ENCODE measurements around the gene CCDC88B.

Gene CCDC88B, protein sequence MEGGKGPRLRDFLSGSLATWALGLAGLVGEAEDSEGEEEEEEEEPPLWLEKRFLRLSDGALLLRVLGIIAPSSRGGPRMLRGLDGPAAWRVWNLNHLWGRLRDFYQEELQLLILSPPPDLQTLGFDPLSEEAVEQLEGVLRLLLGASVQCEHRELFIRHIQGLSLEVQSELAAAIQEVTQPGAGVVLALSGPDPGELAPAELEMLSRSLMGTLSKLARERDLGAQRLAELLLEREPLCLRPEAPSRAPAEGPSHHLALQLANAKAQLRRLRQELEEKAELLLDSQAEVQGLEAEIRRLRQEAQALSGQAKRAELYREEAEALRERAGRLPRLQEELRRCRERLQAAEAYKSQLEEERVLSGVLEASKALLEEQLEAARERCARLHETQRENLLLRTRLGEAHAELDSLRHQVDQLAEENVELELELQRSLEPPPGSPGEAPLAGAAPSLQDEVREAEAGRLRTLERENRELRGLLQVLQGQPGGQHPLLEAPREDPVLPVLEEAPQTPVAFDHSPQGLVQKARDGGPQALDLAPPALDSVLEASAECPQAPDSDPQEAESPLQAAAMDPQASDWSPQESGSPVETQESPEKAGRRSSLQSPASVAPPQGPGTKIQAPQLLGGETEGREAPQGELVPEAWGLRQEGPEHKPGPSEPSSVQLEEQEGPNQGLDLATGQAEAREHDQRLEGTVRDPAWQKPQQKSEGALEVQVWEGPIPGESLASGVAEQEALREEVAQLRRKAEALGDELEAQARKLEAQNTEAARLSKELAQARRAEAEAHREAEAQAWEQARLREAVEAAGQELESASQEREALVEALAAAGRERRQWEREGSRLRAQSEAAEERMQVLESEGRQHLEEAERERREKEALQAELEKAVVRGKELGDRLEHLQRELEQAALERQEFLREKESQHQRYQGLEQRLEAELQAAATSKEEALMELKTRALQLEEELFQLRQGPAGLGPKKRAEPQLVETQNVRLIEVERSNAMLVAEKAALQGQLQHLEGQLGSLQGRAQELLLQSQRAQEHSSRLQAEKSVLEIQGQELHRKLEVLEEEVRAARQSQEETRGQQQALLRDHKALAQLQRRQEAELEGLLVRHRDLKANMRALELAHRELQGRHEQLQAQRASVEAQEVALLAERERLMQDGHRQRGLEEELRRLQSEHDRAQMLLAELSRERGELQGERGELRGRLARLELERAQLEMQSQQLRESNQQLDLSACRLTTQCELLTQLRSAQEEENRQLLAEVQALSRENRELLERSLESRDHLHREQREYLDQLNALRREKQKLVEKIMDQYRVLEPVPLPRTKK (N-terminal part only)

GRCh38 chr11:64339754-64340408, at the start of gene CCDC88B:
Gene CCDC88B, plus strand, starts transcription at chr11:64340204. Its CDS starts 63 bp downstream, at chr11:64340267.
- no peak for DNase-seq (ENCODE audit: low spot score)

DNA sequence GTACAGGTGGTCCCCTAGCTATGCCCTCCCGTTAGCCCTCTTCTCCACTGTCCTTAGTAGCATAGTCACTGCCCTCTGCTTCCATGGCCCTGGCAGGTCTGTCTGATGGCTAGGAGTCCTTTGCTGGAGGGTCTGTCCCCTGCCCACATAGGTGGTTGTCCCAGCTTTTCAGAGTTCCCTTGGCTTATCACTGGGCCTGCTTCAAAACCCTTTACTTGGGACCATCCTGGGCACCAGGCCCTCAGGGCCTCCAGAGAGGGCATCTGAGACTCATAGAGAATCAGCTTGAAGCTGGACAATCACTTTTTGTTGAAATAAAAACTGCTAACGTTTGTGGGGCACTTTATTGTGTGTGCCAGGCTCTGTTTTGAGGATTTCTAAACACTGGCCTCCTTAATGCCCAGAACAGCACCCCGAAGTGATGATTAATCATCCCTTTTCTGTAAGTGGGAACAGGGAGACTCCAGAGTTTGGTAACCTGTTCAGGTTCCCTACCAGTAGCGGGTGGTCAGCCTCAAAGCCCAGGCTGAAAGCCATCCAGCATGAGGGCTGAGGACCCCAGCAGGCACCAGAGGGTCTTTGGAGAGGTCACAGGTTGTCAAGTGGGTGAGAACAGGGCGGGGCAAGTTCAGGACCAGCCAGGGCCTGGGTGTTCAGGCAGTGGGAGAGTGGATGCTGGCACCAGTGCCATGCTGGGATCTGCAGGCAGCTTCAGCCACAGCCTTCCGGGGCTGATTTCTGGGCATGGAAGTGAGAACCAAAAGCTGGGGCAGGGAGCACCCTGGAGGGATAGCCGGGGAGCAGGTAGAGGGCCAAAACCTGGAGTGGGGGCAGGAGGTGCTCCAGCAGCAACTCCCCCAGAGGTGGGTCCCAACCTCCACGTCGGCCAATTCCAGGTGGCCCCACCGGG, 49.4 kb upstream of the CCDC88B start:
- no peak for DNase-seq (ENCODE audit: low spot score)

- no peak for DNase-seq (ENCODE audit: low spot score)
Measured at GRCh38 chr11:64291262-64291751, 48.7 kb upstream of the CCDC88B start, which contains the start of gene KCNK4. Gene KCNK4, plus strand, starts transcription at chr11:64291302. Its CDS starts 1,717 bp downstream, at chr11:64293019.

- no peak for DNase-seq (ENCODE audit: low spot score)
Measured at GRCh38 chr11:64291752-64292459, 48.1 kb upstream of the CCDC88B start.

DNA sequence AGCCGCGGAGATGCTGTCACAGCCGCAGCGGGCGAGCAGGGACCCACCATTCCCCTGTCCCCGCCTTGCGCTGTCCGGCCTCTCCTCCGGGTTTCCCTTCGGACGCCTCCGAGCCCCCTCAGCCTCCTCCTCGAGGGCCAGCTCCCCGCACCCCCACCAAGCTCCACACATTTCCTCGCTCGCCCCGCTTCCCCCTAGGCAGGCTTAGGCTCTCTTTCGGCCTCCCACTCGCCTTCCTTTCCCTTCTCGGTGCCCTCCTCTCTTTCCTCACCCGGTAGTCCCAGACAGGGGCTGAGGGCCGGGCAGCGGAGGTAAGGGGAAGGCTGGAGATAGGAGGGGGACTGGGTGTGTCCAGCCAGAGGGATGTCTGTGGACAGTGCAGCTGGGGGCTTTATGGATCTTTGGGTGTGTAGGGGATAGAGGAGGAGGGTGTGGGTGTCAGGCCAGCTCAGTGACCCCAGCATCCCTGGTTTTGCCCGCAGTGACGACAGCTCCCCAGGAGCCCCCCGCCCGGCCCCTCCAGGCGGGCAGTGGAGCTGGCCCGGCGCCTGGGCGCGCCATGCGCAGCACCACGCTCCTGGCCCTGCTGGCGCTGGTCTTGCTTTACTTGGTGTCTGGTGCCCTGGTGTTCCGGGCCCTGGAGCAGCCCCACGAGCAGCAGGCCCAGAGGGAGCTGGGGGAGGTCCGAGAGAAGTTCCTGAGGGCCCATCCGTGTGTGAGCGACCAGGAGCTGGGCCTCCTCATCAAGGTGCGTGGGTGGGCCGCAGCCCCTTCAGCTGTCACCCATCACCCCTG, 47.3 kb upstream of the CCDC88B start:
- no peak for DNase-seq (ENCODE audit: low spot score)

- DNase-seq (ENCODE audit: low spot score), result peak; percentile 46
Measured at GRCh38 chr11:64294774-64295173, 45.2 kb upstream of the CCDC88B start.

DNA sequence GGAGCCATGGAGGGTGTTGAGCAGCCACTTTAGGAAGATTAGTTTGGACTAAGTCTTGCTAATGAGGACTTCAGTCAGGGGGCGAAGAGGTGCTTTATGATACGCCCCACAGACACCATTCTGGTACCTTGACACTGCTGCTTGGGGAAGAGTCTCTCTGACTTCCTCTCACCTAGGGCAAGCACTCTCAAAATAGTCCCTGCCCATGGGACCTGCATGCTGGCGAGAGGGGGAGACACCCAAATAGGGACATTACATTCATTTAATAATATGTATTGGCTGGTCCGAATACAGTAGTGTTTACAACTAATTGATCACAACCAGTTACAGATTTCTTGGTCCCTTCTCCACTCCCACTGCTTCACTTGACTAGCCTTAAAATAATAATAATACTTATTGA, 44.2 kb upstream of the CCDC88B start:
- DNase-seq (ENCODE audit: low spot score), result no peak

- DNase-seq (ENCODE audit: low spot score), result no peak
Measured at GRCh38 chr11:64296236-64296635, 43.8 kb upstream of the CCDC88B start.

GRCh38 chr11:64296830-64297698, 42.9 kb upstream of the CCDC88B start:
- DNase-seq (ENCODE audit: low spot score), result no peak

DNA sequence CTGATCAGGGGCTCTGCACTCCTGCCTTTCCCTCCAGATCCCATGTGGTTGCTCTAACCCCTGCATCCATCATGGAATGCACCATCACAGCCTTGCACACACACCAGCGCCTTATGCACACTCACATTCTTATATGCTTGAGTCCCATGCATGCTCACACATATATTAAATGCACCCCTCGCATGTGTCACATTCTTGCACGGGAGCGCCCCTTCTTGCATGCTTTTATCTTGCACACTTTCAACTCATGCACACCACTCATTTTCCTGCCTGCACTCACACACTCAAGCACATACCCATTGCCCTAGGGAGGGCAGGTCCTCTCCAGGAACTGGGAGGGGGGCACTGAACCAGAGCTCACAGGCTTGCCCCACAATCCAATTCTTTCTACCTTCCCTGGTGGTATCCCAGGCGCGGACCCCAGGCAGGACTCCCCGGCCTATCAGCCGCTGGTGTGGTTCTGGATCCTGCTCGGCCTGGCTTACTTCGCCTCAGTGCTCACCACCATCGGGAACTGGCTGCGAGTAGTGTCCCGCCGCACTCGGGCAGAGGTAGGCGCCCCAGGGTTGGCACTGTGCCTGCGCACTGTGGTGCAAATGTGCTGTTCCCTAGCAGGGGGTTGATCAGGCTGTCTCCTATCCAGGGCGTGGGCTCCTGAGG, 42.2 kb upstream of the CCDC88B start:
- no peak for DNase-seq (ENCODE audit: low spot score)

DNA sequence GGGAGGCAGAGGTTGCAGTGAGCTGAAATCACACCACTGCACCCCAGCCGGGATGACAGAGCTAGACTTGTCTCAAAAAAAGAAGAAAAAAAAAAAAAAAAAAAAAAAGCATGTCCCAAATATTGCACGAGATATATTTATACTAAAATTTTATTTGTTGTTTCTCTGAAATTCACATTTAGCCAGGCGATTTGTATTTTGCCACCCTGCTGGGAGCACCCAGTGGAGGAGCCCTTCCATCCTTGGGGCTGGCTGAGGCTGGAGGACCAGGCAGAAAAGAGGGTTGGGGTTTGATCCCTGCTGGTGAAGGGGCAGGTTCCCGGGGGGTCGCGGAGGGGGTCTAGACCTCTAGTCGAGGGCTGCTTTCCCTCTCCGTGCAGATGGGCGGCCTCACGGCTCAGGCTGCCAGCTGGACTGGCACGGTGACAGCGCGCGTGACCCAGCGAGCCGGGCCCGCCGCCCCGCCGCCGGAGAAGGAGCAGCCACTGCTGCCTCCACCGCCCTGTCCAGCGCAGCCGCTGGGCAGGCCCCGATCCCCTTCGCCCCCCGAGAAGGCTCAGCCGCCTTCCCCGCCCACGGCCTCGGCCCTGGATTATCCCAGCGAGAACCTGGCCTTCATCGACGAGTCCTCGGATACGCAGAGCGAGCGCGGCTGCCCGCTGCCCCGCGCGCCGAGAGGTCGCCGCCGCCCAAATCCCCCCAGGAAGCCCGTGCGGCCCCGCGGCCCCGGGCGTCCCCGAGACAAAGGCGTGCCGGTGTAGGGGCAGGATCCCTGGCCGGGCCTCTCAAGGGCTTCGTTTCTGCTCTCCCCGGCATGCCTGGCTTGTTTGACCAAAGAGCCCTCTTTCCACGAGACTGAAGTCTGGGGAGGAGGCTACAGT, 40.8 kb upstream of the CCDC88B start:
- peak; percentile 69 for DNase-seq (ENCODE audit: low spot score)

DNA sequence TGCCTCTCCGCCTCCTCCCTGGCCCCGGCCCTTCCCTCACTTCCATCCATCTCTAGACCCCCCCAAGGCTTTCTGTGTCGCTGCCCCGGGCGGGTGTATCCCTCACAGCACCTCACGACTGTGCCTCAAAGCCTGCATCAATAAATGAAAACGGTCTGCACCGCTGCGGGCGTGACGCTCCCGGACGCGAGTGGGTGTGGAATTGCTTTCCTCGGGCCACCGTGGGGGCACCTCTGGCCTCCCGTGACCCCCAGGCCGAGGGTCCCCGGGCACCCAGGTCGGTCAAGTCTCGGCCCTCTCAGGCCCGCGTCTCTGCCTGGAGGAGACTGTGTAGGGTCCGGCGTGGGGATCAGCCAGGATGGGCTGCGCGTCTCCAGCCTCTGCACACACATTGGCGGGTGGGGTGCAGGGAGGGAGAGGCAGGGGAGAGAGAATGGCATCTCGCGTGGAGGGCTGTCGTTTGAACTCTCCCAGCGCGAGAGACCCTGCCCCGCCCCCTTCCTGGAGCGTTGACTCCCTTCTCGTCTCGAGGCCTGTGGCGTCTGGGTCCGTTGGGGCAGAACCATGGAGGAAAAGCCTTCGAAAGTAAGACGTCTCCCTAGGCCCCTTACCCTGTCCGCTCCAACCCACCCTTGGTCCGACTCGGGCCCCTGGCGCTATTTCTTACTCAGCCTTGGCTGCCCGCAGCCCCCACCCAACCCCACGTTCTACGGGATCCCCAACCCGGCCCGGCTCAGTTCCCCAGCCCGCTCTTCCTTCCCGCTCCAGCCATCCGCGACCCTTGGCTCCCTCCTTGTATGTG, 40.0 kb upstream of the CCDC88B start, which contains the start of gene CATSPERZ:
CATSPERZ (plus strand) TSS at position 512 of the 802 bp plus-strand sequence; CDS start at position 565, 53 bp downstream.
- DNase-seq (ENCODE audit: low spot score), result no peak

GRCh38 chr11:64303109-64304031, 36.6 kb upstream of the CCDC88B start:
- DNase-seq (ENCODE audit: low spot score), result no peak

GRCh38 chr11:64304032-64304315, 36.0 kb upstream of the CCDC88B start:
- DNase-seq (ENCODE audit: low spot score), result no peak
